Measurements from ENCODE around the gene GALNT10.

GALNT10 gene

GRCh38 chr5:154300207-154300883 is 109.8 kb downstream of the GALNT10 start:
- no peak for DNase-seq

GRCh38 chr5:154301726-154302125 is 111.2 kb downstream of the GALNT10 start:
- no peak for DNase-seq

GRCh38 chr5:154302161-154302560 is 111.6 kb downstream of the GALNT10 start:
- DNase-seq, result peak; percentile 67

- no peak for DNase-seq
Measured at GRCh38 chr5:154303133-154303532, 112.6 kb downstream of the GALNT10 start.

GRCh38 chr5:154308443-154309370 is 118.2 kb downstream of the GALNT10 start:
- DNase-seq, result no peak

- no peak for DNase-seq
Measured at GRCh38 chr5:154309371-154309745, 118.8 kb downstream of the GALNT10 start.

GRCh38 chr5:154309805-154310204 is 119.3 kb downstream of the GALNT10 start:
- no peak for DNase-seq

GRCh38 chr5:154311362-154311761 is 120.8 kb downstream of the GALNT10 start:
- DNase-seq, result no peak

- no peak for DNase-seq
Measured at GRCh38 chr5:154312000-154312399, 121.5 kb downstream of the GALNT10 start.

GRCh38 chr5:154312576-154312975 is 122.0 kb downstream of the GALNT10 start:
- no peak for DNase-seq

GRCh38 chr5:154313360-154314017 is 123.0 kb downstream of the GALNT10 start:
- DNase-seq, result no peak

GRCh38 chr5:154315196-154315595 is 124.7 kb downstream of the GALNT10 start:
- no peak for DNase-seq

GRCh38 chr5:154315756-154316155 is 125.2 kb downstream of the GALNT10 start:
- no peak for DNase-seq

- no peak for DNase-seq
Measured at GRCh38 chr5:154316223-154316935, 125.8 kb downstream of the GALNT10 start.

GRCh38 chr5:154317916-154318315 is 127.4 kb downstream of the GALNT10 start:
- DNase-seq, result no peak

GRCh38 chr5:154318691-154319090 is 128.2 kb downstream of the GALNT10 start:
- no peak for DNase-seq

- DNase-seq, result no peak
Measured at GRCh38 chr5:154319736-154320135, 129.2 kb downstream of the GALNT10 start.

- DNase-seq, result peak; percentile 70
Measured at GRCh38 chr5:154320224-154321089, 129.9 kb downstream of the GALNT10 start.

GRCh38 chr5:154321546-154321945 is 131.0 kb downstream of the GALNT10 start:
- DNase-seq, result no peak

- no peak for DNase-seq
Measured at GRCh38 chr5:154324033-154324432, 133.5 kb downstream of the GALNT10 start.

- DNase-seq, result no peak
Measured at GRCh38 chr5:154325566-154325965, 135.0 kb downstream of the GALNT10 start.

GRCh38 chr5:154329062-154329461 is 138.5 kb downstream of the GALNT10 start:
- no peak for DNase-seq
